CD1c-positive myeloid dendritic cell (primary cell): ENCODE data around the gene SETSIP.
"Not testable (repeated sequence)": the region's sequence is repeated elsewhere in the genome, so short reads cannot be mapped to it uniquely, and the experiment has no call there.

ENCODE experiments used
- DNase-seq: peaks from one replicate; pipeline ENCODE4 v3.0.0-alpha.2; 2016; ENCODE audit errors: extremely low spot score

SETSIP gene

GRCh38 chr1:92051948-92052347 is 23.3 kb downstream of the SETSIP start:
- DNase-seq: no peak

- DNase-seq: no peak
Observed at GRCh38 chr1:92045766-92046495, 29.3 kb downstream of the SETSIP start.

- DNase-seq: no peak
Observed at GRCh38 chr1:92043621-92044020, 31.6 kb downstream of the SETSIP start.

- DNase-seq: no peak
Observed at GRCh38 chr1:92040971-92041370, 34.2 kb downstream of the SETSIP start.

GRCh38 chr1:92038695-92039346 is 36.4 kb downstream of the SETSIP start:
- no peak for DNase-seq

GRCh38 chr1:92037400-92037799 is 37.8 kb downstream of the SETSIP start:
- no peak for DNase-seq

GRCh38 chr1:92031281-92032110 is 43.7 kb downstream of the SETSIP start:
- DNase-seq: no peak

- no peak for DNase-seq
Observed at GRCh38 chr1:92030656-92031107, 44.5 kb downstream of the SETSIP start.

GRCh38 chr1:92029241-92029922 is 45.8 kb downstream of the SETSIP start:
- no peak for DNase-seq

GRCh38 chr1:92026806-92027205 is 48.4 kb downstream of the SETSIP start:
- DNase-seq: no peak

GRCh38 chr1:92026042-92026441 is 49.2 kb downstream of the SETSIP start:
- DNase-seq: not testable (repeated sequence)
